GM12878 (cell line): ENCODE measurements around the gene ITGAV. TPM values are rescaled to one million over a fixed set of nuclear protein-coding genes. Genes with fewer than 3 reads are reported as not detected.

Experiments used
- ATF7 ChIP-seq: fragments of 450-650 bp; IDR thresholded peaks from 2 replicates; pipeline ENCODE4 v1.6.1; 2016; ENCODE audit warnings: low read depth, mild to moderate bottlenecking
- BACH1 ChIP-seq: fragments of 450-650 bp; IDR thresholded peaks from 2 replicates; pipeline ENCODE4 v1.6.1; 2017; ENCODE audit warnings: mild to moderate bottlenecking, borderline replicate concordance
- DPF2 ChIP-seq: fragments of 450-650 bp; IDR thresholded peaks from 2 replicates; pipeline ENCODE4 v1.6.1; 2017; ENCODE audit warnings: mild to moderate bottlenecking
- IKZF2 ChIP-seq, 2 experiments: fragments of 450-650 bp; IDR thresholded peaks; 2 replicates each; pipeline ENCODE4 v1.6.1; 2017; ENCODE audit warnings: mild to moderate bottlenecking in 2 of 2, moderate library complexity in 2 of 2
- JUNB ChIP-seq: IDR thresholded peaks from 2 replicates; pipeline ENCODE4 v1.6.1; 2016; ENCODE audit warnings: antibody characterized with exemption, mild to moderate bottlenecking
- POU2F2 ChIP-seq: IDR thresholded peaks from 3 replicates; pipeline ENCODE4 v1.6.1; 2011; ENCODE audit warnings: low read depth, mild to moderate bottlenecking, low read length, borderline replicate concordance
- RB1 ChIP-seq: fragments of 450-650 bp; formaldehyde crosslinking; IDR thresholded peaks from 2 replicates; pipeline ENCODE4 v1.6.1; 2017; ENCODE audit warnings: mild to moderate bottlenecking, borderline replicate concordance
- RELA ChIP-seq: fragments of 450-650 bp; IDR thresholded peaks from 2 replicates; pipeline ENCODE4 v1.8.0; 2014; ENCODE audit warnings: borderline replicate concordance; ENCODE audit not compliant: partially characterized antibody
- SMAD1 ChIP-seq: fragments of 450-650 bp; IDR thresholded peaks from 2 replicates; pipeline ENCODE4 v1.6.1; 2018; ENCODE audit warnings: mild to moderate bottlenecking, low read depth; ENCODE audit not compliant: partially characterized antibody
- SMARCA5 ChIP-seq: fragments of 450-650 bp; IDR thresholded peaks from 2 replicates; pipeline ENCODE4 v1.6.1; 2017; ENCODE audit warnings: mild to moderate bottlenecking
- SPI1 ChIP-seq: IDR thresholded peaks from 2 replicates; pipeline ENCODE4 v1.6.1; 2011; ENCODE audit warnings: low read depth, mild to moderate bottlenecking, low read length, moderate library complexity, borderline replicate concordance; ENCODE audit not compliant: insufficient read depth
- SREBF2 ChIP-seq: IDR thresholded peaks from 2 replicates; pipeline ENCODE4 v1.6.1; 2012; ENCODE audit warnings: mild to moderate bottlenecking, low read length
- YBX1 ChIP-seq: fragments of 450-650 bp; IDR thresholded peaks from 2 replicates; pipeline ENCODE4 v1.6.1; 2016; ENCODE audit warnings: antibody characterized with exemption
- polyA plus RNA-seq, 11 experiments: library from polyadenylated mRNA; depleted of rRNA in 4 of 11; unstranded in 6 of 11; stranded (reverse) in 5 of 11; fragments of >200 nt; fragmentation: Nextera tagmentation in 4 of 11; fragmentation: Illumina TruSeq in 1 of 11; extraction: Ambion mirVana in 4 of 11; extraction: Trizol in 1 of 11; gene quantifications; 1 replicate in 1 of 11; 2 replicates in 10 of 11; pipeline versions ENCODE4 v1.2.1 to v1.2.3, GENCODE V29; 2011 to 2016; ENCODE audit warnings: inconsistent platforms in 2 of 11, missing spikeins in 2 of 11, low read depth in 1 of 11
- total RNA-seq, 4 experiments: library from RNA; depleted of rRNA in 3 of 4; stranded (reverse); fragments of >200 nt in 3 of 4; fragmentation: Illumina TruSeq in 1 of 4; extraction: Trizol in 1 of 4; gene quantifications; 2 replicates each; pipeline versions ENCODE4 v1.2.1 to v1.2.3, GENCODE V29; 2013 to 2021
- TF ChIP-seq, protein P1 (sequence below): IDR thresholded peaks from 2 replicates; pipeline ENCODE4 v1.6.1; 2012; ENCODE audit warnings: mild to moderate bottlenecking, low read depth, low read length
- TF ChIP-seq, protein P2 (sequence below): IDR thresholded peaks from 2 replicates; pipeline ENCODE4 v1.6.1; 2011; ENCODE audit warnings: borderline replicate concordance, low read depth, mild to moderate bottlenecking, moderate library complexity, low read length; ENCODE audit not compliant: insufficient read depth, poor library complexity, severe bottlenecking
- TF ChIP-seq, protein P3 (sequence below): fragments of 450-650 bp; IDR thresholded peaks from 2 replicates; pipeline ENCODE4 v1.6.1; 2018; ENCODE audit warnings: mild to moderate bottlenecking, low read depth, moderate library complexity; ENCODE audit not compliant: partially characterized antibody
- TF ChIP-seq, protein P4 (sequence below): IDR thresholded peaks from 2 replicates; pipeline ENCODE4 v1.6.1; 2011; ENCODE audit warnings: low read depth, low read length, improper control_type of control experiment, borderline replicate concordance

The ITGAV gene
- total and polyA plus RNA-seq, 10 of the 15 experiments (the other 5 are each of a cell fraction or from before 2014, with no cell fraction given), result 2.1 to 10.8 (median 6.1) TPM

DNA sequence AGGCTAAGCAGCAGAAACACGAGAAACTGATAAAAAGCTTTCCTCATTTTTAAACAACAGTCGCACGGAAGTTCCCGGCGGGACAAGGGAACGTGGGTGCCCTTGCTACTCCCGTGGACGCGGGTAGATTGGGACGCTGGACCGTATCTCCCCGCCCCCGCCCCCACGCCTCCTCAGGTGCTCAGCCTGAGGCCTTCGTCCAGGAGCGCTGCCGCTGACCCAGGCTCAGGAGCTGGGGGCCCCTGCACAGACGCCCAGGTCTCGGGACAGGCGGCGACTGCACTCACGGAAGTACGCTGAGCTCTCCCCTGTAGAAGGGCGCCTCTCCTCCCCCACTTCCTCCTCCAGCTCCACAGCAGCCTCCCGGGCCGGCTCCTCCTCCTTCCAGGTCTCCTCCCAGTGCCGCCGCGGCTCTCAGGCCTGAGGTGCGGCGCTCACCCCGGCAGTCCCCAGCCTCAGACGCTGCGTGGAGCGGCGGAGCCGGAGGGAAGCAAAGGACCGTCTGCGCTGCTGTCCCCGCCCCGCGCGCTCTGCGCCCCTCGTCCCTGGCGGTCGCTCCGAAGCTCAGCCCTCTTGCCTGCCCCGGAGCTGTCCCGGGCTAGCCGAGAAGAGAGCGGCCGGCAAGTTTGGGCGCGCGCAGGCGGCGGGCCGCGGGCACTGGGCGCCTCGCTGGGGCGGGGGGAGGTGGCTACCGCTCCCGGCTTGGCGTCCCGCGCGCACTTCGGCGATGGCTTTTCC lies at the start of gene ITGAV (continued):
- TF ChIP-seq, protein P1, sequence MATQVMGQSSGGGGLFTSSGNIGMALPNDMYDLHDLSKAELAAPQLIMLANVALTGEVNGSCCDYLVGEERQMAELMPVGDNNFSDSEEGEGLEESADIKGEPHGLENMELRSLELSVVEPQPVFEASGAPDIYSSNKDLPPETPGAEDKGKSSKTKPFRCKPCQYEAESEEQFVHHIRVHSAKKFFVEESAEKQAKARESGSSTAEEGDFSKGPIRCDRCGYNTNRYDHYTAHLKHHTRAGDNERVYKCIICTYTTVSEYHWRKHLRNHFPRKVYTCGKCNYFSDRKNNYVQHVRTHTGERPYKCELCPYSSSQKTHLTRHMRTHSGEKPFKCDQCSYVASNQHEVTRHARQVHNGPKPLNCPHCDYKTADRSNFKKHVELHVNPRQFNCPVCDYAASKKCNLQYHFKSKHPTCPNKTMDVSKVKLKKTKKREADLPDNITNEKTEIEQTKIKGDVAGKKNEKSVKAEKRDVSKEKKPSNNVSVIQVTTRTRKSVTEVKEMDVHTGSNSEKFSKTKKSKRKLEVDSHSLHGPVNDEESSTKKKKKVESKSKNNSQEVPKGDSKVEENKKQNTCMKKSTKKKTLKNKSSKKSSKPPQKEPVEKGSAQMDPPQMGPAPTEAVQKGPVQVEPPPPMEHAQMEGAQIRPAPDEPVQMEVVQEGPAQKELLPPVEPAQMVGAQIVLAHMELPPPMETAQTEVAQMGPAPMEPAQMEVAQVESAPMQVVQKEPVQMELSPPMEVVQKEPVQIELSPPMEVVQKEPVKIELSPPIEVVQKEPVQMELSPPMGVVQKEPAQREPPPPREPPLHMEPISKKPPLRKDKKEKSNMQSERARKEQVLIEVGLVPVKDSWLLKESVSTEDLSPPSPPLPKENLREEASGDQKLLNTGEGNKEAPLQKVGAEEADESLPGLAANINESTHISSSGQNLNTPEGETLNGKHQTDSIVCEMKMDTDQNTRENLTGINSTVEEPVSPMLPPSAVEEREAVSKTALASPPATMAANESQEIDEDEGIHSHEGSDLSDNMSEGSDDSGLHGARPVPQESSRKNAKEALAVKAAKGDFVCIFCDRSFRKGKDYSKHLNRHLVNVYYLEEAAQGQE, result no peak
- no peak for TF ChIP-seq SREBF2
- TF ChIP-seq, protein P2, sequence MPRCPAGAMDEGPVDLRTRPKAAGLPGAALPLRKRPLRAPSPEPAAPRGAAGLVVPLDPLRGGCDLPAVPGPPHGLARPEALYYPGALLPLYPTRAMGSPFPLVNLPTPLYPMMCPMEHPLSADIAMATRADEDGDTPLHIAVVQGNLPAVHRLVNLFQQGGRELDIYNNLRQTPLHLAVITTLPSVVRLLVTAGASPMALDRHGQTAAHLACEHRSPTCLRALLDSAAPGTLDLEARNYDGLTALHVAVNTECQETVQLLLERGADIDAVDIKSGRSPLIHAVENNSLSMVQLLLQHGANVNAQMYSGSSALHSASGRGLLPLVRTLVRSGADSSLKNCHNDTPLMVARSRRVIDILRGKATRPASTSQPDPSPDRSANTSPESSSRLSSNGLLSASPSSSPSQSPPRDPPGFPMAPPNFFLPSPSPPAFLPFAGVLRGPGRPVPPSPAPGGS, result no peak
- TF ChIP-seq SMAD1, result no peak
- TF ChIP-seq POU2F2, result 0 out of 3 replicates have a peak, but pooled peaks have one; percentile 55
- peak; percentile 46 to 62 for TF ChIP-seq IKZF2 (IDR thresholded peaks at IDR 0.05)
- no peak for TF ChIP-seq JUNB
- TF ChIP-seq BACH1, result peak; percentile 62; the same call in 1 of the 2 replicates
- TF ChIP-seq RELA, result peak; percentile 32
- no peak for TF ChIP-seq ATF7
- peak; percentile 55; the same call in 1 of the 2 replicates for TF ChIP-seq RB1
- TF ChIP-seq, protein P3, sequence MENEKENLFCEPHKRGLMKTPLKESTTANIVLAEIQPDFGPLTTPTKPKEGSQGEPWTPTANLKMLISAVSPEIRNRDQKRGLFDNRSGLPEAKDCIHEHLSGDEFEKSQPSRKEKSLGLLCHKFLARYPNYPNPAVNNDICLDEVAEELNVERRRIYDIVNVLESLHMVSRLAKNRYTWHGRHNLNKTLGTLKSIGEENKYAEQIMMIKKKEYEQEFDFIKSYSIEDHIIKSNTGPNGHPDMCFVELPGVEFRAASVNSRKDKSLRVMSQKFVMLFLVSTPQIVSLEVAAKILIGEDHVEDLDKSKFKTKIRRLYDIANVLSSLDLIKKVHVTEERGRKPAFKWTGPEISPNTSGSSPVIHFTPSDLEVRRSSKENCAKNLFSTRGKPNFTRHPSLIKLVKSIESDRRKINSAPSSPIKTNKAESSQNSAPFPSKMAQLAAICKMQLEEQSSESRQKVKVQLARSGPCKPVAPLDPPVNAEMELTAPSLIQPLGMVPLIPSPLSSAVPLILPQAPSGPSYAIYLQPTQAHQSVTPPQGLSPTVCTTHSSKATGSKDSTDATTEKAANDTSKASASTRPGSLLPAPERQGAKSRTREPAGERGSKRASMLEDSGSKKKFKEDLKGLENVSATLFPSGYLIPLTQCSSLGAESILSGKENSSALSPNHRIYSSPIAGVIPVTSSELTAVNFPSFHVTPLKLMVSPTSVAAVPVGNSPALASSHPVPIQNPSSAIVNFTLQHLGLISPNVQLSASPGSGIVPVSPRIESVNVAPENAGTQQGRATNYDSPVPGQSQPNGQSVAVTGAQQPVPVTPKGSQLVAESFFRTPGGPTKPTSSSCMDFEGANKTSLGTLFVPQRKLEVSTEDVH, result no peak
- peak; percentile 76 for TF ChIP-seq DPF2
- peak; percentile 76; the same call in 1 of the 2 replicates for TF ChIP-seq SMARCA5
- TF ChIP-seq SPI1, result peak; percentile 67
- no peak for TF ChIP-seq YBX1
- TF ChIP-seq, protein P4, sequence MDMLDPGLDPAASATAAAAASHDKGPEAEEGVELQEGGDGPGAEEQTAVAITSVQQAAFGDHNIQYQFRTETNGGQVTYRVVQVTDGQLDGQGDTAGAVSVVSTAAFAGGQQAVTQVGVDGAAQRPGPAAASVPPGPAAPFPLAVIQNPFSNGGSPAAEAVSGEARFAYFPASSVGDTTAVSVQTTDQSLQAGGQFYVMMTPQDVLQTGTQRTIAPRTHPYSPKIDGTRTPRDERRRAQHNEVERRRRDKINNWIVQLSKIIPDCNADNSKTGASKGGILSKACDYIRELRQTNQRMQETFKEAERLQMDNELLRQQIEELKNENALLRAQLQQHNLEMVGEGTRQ, result no peak
